Measurements from ENCODE around the gene SQSTM1. TPM values are rescaled to one million over a fixed set of nuclear protein-coding genes. Genes with fewer than 3 reads are reported as not detected.

SQSTM1 gene
- total RNA-seq, 1 donor from 2014 or later = 97.0 TPM

DNA sequence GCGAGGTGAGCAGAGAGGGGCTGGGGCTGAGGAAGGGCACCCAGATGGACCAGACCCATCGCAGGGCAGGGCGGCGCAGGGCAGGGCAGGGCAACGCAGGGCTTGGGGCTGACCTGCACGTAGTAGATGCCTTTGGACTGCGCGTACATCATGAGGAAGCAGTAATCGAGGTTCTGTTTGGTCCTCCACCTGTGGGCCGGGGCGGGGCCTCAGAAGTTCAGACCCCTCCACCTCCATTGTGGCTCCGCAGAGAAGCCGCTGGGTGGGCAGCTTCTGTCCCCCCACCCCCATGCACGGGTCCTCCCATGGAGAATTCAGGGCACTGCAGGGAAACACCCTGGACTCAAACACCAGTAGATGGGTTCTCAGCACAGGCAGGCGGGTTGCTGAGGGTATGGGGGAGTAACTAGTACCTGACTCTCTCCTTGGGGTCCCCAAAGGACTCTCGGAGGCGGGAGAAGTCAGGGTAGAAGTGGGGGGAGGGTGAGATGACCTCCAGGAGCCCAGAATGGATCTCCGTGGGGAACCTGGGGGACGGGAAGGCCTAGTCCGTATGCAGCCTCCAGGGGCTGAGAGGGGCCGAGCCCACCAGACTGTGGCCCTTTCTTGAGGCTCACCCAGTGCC, 20.5 kb upstream of the SQSTM1 start:
- H3K36me3 Mint-ChIP-seq (ENCODE audit: unreplicated experiment) = peaks cover 9% of the 10 kb centered on the region
- TF ChIP-seq, protein P1, sequence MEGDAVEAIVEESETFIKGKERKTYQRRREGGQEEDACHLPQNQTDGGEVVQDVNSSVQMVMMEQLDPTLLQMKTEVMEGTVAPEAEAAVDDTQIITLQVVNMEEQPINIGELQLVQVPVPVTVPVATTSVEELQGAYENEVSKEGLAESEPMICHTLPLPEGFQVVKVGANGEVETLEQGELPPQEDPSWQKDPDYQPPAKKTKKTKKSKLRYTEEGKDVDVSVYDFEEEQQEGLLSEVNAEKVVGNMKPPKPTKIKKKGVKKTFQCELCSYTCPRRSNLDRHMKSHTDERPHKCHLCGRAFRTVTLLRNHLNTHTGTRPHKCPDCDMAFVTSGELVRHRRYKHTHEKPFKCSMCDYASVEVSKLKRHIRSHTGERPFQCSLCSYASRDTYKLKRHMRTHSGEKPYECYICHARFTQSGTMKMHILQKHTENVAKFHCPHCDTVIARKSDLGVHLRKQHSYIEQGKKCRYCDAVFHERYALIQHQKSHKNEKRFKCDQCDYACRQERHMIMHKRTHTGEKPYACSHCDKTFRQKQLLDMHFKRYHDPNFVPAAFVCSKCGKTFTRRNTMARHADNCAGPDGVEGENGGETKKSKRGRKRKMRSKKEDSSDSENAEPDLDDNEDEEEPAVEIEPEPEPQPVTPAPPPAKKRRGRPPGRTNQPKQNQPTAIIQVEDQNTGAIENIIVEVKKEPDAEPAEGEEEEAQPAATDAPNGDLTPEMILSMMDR (IDR thresholded peaks at IDR 0.05; ENCODE audit: partially characterized antibody, unreplicated experiment) = no peak
- H3K4me1 Mint-ChIP-seq (ENCODE audit: low read depth, unreplicated experiment) = peaks cover 4% of the 10 kb centered on the region
- peaks cover 7% of the 10 kb centered on the region for H3K9me3 Mint-ChIP-seq (ENCODE audit: unreplicated experiment)
- H3K4me3 Mint-ChIP-seq (ENCODE audit: unreplicated experiment) = no peak overlapping the region
- H3K27ac Mint-ChIP-seq (ENCODE audit: unreplicated experiment) = no peak overlapping the region
- DNase-seq = no peak
- H3K27me3 Mint-ChIP-seq (ENCODE audit: unreplicated experiment) = peaks cover 10% of the 10 kb centered on the region

DNA sequence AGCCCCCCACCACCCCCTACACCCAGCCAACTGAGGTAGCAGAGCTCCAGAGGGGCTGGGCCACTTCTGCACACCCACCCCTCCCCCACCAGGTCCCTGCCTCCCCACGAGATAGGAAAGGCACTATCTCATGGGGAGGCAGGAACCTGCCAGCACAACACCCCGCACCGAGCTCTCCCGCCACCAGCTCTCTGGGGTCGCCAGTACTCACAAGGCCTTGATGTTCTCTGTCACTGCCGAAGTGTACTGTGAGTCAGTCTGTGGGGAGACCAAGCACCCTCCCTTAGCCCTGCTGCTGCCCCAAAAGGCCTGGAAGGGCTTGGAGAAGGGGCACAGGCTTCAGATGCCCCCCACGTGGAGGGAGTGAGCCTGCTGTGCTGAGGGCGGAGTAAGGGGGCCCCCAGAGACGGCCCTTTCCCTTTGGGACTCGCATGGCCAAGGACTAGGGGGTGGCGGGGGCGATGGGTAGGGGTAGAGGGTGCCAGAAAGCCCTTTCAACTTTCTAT, 20.0 kb upstream of the SQSTM1 start:
- peaks cover 7% of the 10 kb centered on the region for H3K9me3 Mint-ChIP-seq (ENCODE audit: unreplicated experiment)
- H3K27ac Mint-ChIP-seq (ENCODE audit: unreplicated experiment) = no peak overlapping the region
- peaks cover 4% of the 10 kb centered on the region for H3K4me1 Mint-ChIP-seq (ENCODE audit: low read depth, unreplicated experiment)
- TF ChIP-seq, protein P1 (IDR thresholded peaks at IDR 0.05; ENCODE audit: partially characterized antibody, unreplicated experiment) = no peak
- no peak for DNase-seq
- H3K4me3 Mint-ChIP-seq (ENCODE audit: unreplicated experiment) = no peak overlapping the region
- peaks cover 9% of the 10 kb centered on the region for H3K36me3 Mint-ChIP-seq (ENCODE audit: unreplicated experiment)
- peaks cover 10% of the 10 kb centered on the region for H3K27me3 Mint-ChIP-seq (ENCODE audit: unreplicated experiment)

DNA sequence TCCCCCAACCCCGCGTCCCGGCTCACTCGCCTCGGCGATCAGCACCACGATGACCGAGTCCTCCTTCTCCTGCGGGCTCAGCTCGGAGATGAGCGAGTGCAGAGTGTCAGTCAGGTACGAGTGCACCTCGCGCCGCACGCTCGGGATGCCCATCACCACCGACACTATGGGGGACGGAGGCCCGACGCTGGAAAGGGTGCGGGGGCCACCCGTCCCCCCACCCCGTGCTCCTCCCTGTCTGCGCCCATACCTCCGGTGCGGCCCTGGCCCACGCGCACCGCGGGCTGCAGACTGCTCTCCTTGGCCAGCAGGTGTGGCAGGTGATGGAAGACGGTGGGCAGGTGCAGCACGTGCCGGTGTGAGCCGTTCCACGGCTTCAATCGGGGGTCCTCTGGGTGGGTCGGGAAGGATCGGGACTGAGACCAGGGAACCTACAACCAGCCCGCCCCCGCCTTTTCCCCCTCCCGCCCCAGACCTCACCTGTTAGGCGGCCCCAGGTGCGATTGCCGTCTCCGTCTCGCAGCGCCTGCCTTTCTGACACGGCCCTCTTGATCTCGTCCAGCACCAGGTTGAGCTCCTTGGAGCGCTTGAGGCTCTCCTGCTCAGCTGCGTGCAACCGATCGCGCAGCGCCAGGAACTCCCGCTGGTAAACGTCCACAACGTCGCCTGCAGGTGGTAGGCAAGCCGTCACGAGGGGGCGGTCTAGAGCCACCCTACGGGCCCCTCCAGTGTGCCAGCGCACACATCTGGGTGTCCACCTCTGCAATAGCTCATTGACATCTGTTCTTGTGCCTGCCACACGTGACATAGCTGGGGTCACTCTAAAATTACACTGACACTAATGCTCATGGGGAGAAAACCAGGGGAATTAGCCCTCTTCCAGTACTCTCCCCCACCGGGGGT, 19.1 kb upstream of the SQSTM1 start:
- Mint-ChIP-seq H3K4me1 (ENCODE audit: low read depth, unreplicated experiment) (peaks cover 4% of the 10 kb centered on the region), H3K9me3 (ENCODE audit: unreplicated experiment) (peaks cover 7% of the 10 kb centered on the region), H3K27ac (ENCODE audit: unreplicated experiment) (no peak overlapping the region), H3K27me3 (ENCODE audit: unreplicated experiment) (peaks cover 10% of the 10 kb centered on the region), H3K36me3 (ENCODE audit: unreplicated experiment) (peaks cover 9% of the 10 kb centered on the region), H3K4me3 (ENCODE audit: unreplicated experiment) (no peak overlapping the region)
- peak; percentile 77 for DNase-seq
- TF ChIP-seq, protein P1 (IDR thresholded peaks at IDR 0.05; ENCODE audit: partially characterized antibody, unreplicated experiment) = peak; percentile 59

DNA sequence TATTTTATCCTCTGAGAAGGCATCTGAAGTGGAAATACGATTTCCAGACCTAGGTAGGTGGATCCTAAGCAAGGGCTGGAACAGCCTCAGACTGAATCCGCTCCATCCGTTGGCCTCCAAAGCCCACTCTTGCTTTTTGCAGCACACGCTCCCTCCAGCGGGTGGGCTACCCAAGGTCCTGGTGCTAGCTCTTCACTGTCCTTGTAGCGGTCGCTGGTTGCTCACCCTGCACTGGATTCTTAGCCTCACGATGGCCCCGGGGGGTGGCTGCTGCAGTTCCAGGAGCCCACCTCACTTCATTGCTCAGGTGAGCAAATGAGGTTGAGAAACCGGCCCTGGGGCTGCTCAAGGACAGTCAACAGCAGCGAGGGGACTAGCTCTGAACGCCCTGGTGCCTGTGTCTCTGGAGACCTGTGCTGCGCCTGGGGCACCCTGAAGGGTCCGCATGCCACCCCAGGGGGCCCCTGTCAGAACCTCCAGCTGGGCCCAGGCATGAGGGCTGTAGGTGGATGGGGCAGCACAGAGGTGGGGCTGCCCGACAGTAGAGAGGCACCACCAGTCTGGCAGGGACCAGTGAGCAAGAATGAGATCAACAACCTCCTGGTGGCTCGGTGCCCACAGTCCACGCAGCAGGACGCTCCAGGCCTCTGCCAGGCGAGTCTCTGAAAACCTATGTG, 18.4 kb upstream of the SQSTM1 start:
- peaks cover 4% of the 10 kb centered on the region for H3K36me3 Mint-ChIP-seq (ENCODE audit: unreplicated experiment)
- no peak overlapping the region for H3K27ac Mint-ChIP-seq (ENCODE audit: unreplicated experiment)
- no peak for DNase-seq
- peaks cover 6% of the 10 kb centered on the region for H3K9me3 Mint-ChIP-seq (ENCODE audit: unreplicated experiment)
- TF ChIP-seq, protein P1 (IDR thresholded peaks at IDR 0.05; ENCODE audit: partially characterized antibody, unreplicated experiment) = no peak
- H3K4me1 Mint-ChIP-seq (ENCODE audit: low read depth, unreplicated experiment) = peaks cover 4% of the 10 kb centered on the region
- peaks cover 4% of the 10 kb centered on the region for H3K27me3 Mint-ChIP-seq (ENCODE audit: unreplicated experiment)
- no peak overlapping the region for H3K4me3 Mint-ChIP-seq (ENCODE audit: unreplicated experiment)
